ENCODE results near the gene G6PD.

DNA sequence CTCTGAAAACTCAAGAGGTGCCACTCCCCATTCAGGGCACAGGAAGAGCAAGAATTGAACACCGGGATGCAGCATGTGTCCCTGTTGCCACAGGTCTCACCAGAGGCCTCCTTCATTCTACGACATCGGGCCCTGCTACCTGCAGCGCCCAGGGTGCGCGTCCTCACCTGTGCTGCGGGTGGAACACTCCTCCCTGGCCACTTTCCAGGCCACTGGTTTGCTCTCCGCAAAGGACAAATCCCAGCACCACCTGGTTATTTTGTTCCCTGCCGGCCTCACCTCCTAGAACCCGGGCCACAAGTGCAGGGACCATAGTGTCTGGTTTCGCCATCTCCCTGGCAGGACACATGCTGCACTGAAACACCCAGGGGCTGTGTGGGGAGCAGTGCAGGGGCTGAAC, 16.4 kb downstream of the G6PD start:
- TF ChIP-seq, protein P1, sequence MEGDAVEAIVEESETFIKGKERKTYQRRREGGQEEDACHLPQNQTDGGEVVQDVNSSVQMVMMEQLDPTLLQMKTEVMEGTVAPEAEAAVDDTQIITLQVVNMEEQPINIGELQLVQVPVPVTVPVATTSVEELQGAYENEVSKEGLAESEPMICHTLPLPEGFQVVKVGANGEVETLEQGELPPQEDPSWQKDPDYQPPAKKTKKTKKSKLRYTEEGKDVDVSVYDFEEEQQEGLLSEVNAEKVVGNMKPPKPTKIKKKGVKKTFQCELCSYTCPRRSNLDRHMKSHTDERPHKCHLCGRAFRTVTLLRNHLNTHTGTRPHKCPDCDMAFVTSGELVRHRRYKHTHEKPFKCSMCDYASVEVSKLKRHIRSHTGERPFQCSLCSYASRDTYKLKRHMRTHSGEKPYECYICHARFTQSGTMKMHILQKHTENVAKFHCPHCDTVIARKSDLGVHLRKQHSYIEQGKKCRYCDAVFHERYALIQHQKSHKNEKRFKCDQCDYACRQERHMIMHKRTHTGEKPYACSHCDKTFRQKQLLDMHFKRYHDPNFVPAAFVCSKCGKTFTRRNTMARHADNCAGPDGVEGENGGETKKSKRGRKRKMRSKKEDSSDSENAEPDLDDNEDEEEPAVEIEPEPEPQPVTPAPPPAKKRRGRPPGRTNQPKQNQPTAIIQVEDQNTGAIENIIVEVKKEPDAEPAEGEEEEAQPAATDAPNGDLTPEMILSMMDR (IDR thresholded peaks at IDR 0.05): no peak
- no peak for TF ChIP-seq POLR2A (IDR thresholded peaks at IDR 0.05)

Data from testis (tissue), 2 donors.